Esophagus mucosa (tissue), 1 donor: ENCODE measurements around the gene EPHB2. TPM values are rescaled to one million over a fixed set of nuclear protein-coding genes. Genes with fewer than 3 reads are reported as not detected.
A peak's percentile ranks its signal among the peaks of the same experiment; 100 is the strongest.

ENCODE experiments used
- ATAC-seq: fragments of 200-7000 bp; cut with Tn5 transposase; one replicate; pipeline ENCODE4 v1.9.1; 2020
- total RNA-seq: library from RNA; stranded (reverse); gene quantifications from one replicate; pipeline ENCODE4 v1.2.4, GENCODE V29; 2023
- donor health status: DM: yes; HTN: yes; CAD: no.

The EPHB2 gene
- total RNA-seq, 1 donor from 2014 or later, result 2.2 TPM

DNA sequence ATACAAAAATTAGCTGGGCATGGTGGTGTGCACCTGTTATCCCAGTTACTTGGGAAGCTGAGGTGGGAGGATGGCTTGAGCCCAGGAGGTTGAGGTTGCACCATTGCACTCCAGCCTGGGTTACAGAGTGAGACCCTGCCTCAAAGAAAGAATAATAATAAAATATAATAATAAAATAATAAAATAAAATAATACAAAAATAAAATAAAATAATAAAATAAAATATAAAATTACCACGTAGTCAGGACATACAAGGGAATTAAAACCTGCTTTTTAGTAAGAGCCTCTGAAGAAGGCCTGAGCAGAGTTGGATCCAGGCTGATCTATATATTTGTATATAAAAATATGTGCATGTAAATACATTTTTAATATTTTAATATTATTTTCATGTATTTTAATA, 41.7 kb downstream of the EPHB2 start:
- ATAC-seq, result no peak

DNA sequence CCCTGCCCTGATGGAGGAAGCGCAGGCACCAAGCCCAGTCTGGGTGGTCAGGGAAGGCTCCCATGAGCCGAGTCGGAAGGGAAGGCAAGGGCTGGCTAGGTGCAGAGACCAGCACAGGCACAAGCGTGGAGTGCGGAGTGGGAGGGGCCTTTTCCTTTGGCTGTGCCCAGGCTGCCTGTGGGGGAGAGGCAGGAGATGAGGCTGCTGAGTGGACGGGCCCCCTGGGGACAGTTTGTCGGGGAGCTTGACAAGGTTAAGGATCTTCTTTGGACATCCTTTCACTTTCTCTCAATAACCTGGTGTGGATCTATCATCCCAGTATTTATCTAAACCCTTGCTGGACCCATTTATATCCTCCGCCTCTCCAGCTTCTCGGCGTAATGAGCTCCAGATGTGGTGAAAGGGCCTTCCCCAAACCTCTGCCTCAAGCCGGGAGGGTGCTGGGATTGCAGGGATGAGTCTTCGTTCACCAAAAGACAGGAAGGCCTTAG, 42.9 kb downstream of the EPHB2 start:
- ATAC-seq, result no peak

DNA sequence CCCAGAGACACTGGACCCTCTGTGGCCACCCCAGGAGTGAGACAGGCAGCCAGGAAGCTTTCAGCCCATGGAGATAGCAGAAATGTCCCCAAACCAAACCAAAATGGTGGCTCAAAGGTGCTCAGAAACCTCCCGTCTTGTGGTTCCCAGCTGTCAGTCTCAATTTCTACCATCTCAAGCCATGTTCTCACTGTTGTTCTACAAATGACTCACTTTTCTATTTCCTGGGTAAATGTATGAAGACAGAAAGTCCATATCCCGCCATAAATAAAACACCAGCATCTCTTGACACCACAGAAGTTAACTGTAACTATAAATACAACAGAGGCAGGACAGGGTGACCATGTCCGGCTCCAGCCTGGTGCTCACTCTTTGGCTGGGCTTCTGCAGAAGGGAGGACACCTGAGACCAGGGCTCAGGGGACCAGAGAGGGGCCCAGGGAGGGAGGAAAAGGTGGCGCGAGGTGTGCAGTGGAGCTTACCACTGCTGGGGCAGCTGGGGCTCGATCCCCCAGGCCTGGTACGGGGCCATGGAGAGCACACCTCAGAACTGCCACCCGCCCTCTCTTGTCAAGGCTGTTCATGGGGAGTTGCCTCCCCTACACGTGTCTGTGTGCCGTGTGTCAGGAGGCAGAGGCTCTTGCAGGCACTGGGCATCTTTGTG, 43.6 kb downstream of the EPHB2 start:
- no peak for ATAC-seq

DNA sequence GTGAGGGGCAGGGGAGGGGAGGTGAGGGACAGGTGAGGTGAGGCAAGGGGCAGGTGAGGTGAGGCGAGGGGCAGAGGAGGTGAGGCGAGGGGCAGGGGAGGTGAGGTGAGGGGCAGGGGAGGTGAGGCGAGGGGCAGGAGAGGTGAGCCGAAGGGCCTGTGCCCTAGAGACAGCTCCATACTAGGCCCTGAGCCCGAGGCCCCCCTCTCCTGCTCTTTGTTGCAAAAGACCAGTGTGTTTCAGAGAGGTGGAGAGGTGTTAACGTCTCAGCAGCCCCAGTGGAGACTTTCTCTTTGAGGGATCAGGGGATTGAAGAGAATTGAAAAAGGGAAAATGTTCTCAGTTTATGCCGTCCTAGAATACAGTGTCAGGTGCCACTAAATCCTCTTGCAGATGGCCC, 44.2 kb downstream of the EPHB2 start:
- ATAC-seq, result no peak

DNA sequence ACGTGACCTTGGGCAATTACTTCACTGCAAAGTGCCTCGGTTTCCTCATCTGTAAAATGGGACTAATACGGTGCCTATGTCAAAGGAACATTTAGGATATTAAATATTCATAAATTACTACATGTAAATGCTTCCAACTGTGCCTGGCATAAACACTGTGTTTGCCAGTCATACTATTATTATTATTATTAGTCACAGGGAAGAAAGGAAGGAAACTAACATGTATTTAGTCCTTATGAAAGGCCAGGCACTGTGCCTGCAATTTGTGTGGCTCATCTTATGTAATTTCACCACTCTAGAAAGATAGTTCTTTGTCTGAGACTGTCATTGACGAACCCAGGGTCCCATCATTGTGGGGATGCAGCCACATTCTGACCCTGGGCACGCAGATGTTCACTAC, 45.0 kb downstream of the EPHB2 start:
- ATAC-seq, result no peak

DNA sequence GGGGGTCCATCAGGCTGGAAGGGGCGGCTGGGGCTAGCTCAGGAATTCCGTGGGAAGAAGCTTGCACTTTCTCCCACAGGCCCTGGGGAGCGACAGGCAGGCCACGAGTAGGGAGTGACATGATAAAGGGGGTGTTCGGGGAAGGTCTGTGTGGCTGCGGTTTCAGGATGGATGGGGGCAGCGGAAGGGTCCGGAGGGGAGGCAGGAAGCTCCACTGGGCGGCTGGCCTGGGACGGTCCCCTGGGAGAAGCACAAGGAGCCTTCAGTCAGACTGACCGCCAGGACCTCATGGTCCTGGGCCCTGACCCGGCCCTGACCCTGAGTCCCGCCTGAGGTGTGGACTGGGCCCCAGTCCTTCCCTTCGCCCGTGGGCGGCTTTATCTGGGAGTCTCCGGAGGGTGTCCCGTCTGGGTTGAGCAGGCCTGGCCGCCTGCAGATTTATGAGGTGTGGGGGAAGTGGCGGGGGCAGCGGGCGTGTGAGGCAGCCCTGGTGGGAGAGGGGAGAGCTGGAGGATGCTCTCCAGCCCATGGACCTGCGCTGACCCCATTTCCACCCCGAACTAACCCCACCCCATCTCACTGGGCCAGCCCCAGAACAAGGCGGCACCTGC, 45.6 kb downstream of the EPHB2 start:
- ATAC-seq, result no peak

DNA sequence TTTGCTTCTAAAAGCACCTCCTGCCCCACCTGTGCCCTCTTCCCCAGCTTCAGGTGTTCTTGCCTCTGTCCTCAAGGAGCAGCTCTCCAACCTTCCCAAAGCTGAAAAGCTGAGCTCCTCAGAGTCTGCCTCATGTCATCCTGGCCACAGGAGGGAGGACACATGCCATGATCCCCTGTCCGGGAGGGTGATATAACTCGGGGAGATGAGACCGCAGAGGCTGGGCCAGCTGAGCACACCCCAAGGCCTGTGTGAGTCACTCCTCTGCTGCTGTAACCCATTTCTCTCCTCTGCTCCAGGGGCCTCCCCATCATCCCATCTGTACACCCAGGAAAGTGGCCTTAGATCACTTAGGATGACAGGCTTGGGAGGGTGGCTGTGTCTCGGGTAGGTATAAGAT, 49.8 kb downstream of the EPHB2 start:
- peak; percentile 63 for ATAC-seq

DNA sequence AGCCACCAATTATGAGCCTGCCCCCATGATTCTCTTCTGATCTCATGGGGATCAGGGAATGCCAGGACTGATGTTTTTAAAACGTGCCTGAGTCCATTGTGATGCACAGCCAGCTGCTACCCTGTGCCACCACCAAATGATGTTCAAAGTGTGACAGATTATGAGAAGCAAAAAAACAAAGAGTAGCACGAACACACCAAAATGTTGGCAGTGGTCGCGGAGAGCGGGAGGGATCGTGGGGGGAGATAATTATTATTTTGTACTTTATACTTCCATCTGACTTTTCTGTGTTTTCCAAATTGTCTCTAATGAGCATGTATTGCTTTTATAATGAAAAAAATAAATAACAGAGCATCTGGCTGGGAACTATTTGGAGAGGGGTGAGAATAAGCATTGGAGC, 50.5 kb downstream of the EPHB2 start:
- ATAC-seq, result no peak

DNA sequence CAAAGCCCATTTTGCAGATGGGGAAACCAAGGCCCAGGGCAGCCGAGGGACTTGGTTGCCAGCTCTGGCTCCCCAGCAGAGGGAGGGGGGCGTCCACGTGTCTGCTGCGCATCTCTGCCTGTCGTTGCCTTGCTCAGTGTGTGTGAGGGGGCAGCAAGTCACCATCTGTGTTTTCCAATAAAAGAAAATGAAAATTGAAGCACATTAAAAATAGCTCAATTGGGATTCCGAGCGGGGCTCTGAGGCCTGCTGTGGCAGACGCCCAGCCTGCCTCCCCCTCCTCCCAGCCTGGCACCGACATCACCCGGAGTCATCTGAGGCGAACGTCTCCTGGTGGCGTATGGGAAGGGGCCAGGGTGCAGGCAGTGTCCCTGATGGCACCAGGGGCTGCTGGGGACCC, 51.2 kb downstream of the EPHB2 start:
- ATAC-seq, result no peak

DNA sequence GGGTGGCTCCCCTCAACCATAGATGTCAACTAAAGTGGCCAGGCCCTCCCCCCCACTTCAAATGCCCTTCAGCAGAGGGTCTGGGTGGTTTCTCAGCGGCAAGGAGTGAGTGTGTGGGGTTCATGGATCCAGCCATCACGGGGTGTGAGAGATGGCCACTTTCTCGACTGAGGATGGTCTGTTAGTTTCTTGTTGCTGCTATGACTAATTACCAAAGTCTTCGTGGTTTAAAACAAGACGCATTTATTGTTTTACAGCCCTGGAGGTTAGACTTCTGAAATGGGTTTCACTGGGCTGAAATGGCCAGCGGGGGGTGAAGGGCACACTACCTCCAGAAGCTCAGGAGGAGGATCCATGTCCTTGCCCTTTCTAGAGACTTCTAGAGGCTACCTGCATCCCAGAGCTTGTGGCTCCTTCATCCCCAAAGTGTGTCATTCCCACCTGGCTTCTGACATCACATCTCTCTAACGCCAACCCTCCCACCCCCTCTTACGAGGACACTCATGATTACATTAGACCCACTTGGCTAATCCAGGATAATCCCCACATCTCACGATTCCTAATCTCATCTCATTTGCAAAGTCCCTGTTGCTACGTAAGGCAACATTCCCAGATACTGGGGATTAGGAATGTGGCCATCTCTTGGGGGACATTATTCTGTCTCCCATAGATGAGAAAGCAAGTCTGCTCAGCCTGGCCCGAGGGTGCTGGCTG, 53.0 kb downstream of the EPHB2 start:
- ATAC-seq, result no peak

DNA sequence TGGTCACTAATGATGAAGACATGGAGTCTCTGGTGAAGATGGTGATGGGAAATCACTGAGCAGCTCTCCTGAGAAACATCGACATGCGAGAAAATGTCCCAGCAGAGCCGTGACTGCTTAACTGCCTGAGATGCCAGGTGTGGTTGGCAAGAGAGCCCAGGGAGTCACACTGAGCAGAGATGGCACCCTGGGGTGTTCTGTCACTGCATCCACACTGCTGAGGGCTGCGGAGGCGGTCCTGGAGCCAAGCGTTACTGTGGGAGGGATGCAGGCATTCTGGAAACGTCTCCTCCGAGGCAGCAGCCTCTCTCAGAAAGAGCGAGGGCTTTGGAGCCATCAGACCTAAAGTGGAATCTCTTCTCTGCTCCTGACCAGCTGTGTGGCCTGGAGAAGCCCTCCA, 57.2 kb downstream of the EPHB2 start:
- ATAC-seq, result no peak

DNA sequence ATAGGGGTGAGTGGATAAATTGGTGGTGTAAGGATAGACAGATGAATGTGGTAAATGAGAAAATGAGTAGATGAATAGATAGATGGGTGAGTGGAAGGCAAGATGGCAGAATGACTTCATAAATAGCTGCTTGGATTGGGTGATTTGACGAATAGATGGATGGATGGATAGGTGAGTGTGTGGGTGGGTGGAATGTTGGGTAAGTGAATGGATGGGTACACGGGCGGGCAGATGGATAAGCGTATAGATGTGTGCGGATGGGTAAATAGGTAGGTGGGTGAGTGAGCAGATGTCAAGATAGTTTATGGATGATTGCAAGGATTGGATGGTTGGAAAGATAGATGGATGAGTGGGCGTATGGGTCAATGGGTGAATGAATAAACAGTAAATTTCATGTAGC, 59.3 kb downstream of the EPHB2 start:
- no peak for ATAC-seq

DNA sequence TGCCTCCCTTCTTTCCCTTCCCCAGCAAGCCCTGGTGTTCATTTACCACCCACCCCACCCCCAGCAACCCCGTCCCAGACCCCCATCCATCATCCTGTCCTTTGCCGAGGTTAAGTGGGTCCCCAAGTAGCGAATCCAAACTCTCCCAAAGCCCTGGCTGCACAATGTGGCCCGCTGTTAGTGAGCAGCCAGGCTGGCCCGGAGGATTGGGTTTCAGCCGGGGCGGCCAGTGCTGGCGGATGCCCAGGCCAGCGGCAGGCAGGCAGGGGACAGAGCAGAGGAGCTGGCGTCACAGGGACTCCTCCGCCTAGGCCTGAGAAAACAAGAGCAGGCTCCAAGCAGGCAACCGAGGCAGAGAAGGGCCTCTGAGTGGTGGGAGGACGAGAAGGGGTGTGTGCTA, 61.4 kb downstream of the EPHB2 start:
- no peak for ATAC-seq

DNA sequence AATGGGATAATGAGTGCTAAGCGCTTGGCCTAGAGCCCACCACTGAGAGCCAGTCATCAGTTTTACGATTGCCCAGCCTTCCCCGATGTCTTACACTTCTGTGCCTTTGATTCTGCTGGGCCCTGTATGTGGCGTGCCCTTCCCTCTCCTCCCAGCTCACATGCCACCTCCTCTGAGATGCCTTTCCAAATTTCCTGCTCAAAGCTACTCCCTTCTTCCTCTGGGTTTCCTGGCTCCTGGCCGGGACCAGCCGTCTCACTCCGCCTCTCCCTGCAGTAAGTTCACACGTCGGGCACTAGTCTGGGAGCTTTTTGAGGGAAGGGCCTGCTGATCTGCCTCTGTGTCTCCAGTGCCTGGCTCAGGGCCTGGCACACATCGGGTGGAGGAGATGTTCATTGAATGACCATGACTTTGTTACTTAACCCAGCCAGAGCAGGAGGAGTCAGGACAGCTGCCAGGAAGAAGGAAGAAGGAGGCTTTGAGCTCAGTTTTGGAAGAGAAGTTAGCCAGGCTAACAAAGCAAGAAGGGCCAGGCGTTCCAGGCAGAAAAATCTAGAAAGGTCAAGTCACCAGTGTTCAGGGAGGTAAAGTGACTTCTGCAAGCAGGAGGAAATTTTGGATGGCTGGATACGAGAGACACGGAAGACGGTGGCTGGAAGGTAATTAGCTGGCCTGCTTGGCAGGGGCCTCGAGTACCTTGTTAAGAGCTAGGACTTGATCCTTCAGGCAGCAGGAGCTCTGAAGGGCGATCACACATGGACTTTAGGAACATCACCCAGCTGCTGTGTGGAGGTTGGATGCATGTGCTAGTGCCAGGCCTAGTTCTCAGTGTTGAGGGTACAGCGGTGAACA, 63.6 kb downstream of the EPHB2 start:
- peak; percentile 62 for ATAC-seq

DNA sequence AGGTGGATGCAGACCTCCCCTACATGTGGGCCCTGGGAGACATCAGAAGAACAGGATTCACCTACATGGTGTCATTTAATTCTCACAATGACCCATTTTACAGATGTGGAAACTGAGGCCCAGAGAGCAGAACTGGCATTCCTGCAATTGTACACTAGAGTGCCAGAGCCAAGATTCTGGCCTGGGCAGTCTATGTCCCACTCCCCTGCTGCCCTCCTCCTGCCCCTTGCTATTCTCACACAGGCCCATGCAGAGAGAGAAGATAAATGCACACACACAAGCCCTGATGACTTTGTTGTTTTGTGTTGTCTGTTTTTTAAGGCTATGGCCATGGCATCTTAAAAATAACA, 64.2 kb downstream of the EPHB2 start:
- ATAC-seq, result no peak

DNA sequence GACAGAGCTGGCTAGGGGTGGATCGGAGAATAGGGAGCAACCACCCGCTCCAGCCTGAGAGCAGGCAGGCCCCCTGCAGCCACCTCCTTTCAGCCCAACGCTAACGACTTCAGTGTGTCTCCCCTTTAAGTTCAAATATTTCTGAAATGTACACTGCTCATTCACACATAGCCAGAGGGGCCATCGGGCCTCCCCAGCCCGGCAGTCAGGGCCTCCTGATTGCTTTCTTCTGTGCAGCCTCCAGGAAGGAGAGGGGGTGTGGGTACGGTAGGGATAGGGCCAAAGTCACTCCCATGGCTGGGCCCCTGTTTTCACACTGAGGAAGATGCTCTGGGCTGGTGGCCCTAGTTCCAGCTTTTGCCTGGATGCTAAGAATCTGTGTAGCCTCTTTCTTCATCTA, 64.8 kb downstream of the EPHB2 start:
- no peak for ATAC-seq

DNA sequence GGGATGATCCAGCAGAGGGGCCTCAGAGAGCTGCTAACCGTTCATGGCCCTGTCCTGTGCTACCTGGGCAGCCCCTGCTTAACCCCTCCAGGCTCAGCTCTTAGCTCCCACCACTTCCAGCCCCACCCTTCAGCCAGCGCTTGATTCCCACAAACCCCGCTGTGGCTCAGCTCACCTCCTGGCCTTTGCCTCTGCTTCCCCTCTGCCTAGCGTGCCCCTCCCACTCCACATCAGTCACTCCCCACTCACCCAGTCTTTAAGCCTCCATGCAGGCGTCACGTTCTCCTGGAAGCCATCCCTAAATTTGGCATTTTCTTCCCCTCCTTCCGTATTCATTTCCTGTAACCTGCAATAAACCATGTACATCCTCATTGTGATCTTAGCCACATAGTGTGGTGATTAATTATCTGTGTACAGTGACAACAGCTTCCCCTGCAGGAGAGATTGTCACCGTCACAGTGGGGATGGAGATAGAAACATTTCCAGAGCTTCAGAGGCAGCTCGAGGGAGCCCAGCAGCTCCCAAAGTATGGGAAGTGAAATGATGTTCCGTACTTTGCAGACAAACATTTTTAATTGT, 65.5 kb downstream of the EPHB2 start:
- no peak for ATAC-seq

DNA sequence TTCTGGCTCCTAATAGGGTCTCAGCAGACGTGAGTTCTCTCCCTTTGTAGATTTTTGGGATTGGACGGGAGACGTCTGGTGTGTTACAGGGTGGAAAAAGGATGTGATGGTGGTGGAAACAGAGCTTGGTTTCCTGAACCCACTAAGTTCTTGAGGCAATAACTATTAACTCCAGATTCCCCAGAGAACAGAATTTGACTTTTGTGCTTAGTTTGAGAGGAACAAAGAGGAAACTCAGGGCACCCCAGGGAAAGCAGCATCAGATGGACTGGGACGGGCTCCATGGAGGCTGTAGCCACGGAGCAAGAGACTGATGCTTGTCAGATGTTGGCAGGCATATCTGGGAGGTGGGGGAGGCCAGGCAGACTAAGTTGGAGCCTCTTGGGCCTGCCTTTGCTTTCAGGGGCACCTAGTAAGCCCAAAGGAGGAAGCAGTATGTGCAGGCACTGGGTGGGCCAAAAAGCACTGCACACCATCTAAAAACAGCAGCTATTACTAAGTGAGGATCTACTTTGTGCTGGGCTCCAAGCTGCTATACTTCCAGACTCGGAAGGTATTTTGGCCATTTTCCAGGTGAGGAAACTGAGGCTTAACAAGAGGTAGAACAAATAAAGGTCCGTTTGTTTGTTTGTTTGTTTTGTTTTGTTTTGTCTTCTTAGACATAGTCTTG, 66.9 kb downstream of the EPHB2 start:
- ATAC-seq, result no peak

DNA sequence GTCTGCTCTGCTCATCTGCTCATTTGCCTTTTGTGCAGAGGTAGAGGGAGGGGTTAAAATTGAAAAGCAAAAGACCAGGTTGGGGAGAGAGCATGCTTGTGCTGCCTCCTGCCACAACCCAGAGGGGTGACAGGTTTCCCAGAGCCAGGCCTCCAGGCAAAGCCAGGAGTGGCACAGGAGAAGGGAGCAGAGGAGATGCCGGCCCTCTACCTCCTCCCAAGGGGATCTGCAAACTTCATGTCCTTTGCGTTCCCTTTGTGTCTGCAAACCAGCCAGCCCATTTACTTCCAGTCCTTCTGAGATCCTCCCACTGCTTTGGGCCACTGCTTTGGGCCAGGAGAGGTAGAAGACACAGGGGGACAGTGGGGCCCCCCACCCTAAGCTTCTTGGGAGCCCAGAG, 67.8 kb downstream of the EPHB2 start:
- ATAC-seq, result no peak

DNA sequence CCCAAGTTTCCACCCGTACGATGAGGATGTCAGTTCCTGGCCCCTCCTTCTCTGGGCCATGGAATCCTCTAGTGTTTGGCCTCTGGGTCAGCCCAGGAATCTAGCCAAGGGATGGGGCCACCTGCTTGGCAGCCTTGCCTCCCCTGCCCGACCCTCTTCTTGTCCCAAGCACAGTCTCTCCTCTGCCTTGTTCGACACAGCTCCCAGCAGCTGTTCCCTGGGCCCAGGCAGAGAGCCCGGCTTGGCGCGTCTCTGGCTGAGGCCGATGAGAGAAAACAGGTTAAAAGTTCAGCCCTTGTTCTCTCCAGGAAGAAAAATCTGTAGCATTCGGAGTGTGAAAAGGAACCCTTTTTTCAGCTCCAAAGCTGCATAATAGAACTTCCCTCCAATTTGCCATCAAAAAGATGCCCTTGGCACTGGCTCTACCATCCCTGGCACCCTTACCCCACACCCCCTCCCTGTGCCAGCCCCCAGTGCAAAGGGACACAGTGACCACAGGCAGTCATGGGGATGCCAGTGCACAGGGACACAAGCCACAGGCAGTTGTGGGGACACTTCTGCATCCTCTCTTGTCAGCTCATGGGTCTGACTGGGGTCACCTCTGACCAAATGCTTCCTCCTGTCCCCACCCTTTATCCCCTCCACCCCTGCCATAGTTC, 68.4 kb downstream of the EPHB2 start:
- ATAC-seq, result no peak

DNA sequence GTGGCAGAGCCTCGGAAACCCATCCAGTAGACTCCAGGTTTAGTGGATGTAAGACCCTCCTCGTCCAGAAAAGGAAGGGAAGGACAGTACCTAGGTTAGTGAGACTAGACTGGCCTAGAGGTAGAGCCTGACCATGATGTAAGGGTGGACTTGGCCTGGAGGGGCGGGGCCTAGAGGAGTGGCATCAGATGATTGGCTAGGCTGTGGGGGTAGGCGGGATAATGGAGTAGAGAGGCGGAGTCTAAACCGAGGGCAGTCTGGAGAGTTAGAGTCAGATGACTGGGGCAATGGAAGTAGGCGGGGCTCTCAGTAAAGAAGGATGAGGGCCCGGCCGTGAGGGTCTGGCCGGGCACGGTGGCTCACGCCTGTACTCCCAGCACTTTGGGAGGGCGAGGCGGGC, 70.1 kb downstream of the EPHB2 start:
- ATAC-seq, result peak; percentile 29

DNA sequence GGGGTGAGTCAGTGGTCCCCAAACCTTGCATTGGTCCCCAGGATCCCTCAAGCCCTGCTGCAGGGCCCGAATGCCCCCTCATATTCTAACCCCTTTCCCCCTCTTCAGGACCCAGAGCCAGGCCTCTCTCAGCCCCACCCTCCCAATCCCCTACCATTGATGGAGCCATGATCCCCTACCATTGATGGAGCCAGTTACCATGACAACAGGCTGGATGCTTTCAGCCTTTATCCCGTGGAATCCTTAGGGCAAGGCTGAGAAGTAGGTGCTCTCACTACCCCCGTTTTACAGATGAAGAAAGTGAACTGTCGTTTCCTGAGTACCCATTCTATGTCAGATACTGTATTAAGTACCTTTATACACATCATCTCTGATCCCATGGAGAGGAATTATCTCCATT, 70.8 kb downstream of the EPHB2 start:
- ATAC-seq, result no peak
